ENCODE data around the gene B4GALNT2.

- no peak for TF ChIP-seq CTCF (conservative IDR thresholded peaks at IDR 0.05 in 1 of 2, IDR thresholded peaks at IDR 0.05 in 1 of 2; ENCODE audit: low read depth in 1 of 2, low read length in 2 of 2)
- TF ChIP-seq EZH2 (IDR thresholded peaks at IDR 0.05; ENCODE audit: low read length, missing control alignments) = no peak
These were observed 20.6 kb upstream of the B4GALNT2 start for GRCh38 chr17:49111934-49112333.

Measured in fibroblast of lung (primary cell).